Measurements from ENCODE around the gene CYP4V2. TPM values are rescaled to one million over a fixed set of nuclear protein-coding genes. Genes with fewer than 3 reads are reported as not detected.

The CYP4V2 gene
- total and polyA plus RNA-seq, 2 experiments from 2014 or later, result 1.5 to 3.1 TPM

- Histone ChIP-seq H3K4me2 (no peak overlapping the region), H3K27ac (ENCODE audit: low read depth) (0 out of 2 replicates have a peak overlapping the region, but pooled peaks have one; percentile 56), H3F3A (replicated peaks; ENCODE audit: low read depth) (peaks cover 18% of the 10 kb centered on the region; the same call in 1 of the 2 replicates), H3K27me3 (ENCODE audit: insufficient read depth) (no peaks in the 10 kb centered on the region), H4K20me1 (replicated peaks; ENCODE audit: insufficient read depth) (no peaks in the 10 kb centered on the region), H2AFZ (peak overlapping the region; percentile 65), H3K79me2 (replicated peaks; ENCODE audit: insufficient read depth) (no peaks in the 10 kb centered on the region), H3K36me3 (ENCODE audit: insufficient read depth) (no peaks in the 10 kb centered on the region), H3K9me2 (ENCODE audit: insufficient read depth) (no peaks in the 10 kb centered on the region), H3K4me3 (no peak overlapping the region), H3K4me1 (ENCODE audit: insufficient read depth) (peaks cover 10% of the 10 kb centered on the region; the same call in 1 of the 2 replicates)
- TF ChIP-seq ZNF462 (CRISPR knock-in tag; IDR thresholded peaks at IDR 0.05), result no peak
- TF ChIP-seq REST (IDR thresholded peaks at IDR 0.05; ENCODE audit: unreplicated experiment), result no peak
- TF ChIP-seq CTCF (conservative IDR thresholded peaks at IDR 0.05; ENCODE audit: low read depth in 2 of 2), result no peak
- no peak for TF ChIP-seq EZH2phosphoT487 (IDR thresholded peaks at IDR 0.05; ENCODE audit: unreplicated experiment)
- TF ChIP-seq JUNB (IDR thresholded peaks at IDR 0.05; ENCODE audit: unreplicated experiment), result no peak
- TF ChIP-seq ZNF331 (CRISPR knock-in tag; IDR thresholded peaks at IDR 0.05; ENCODE audit: low read depth), result no peak
- no peak for TF ChIP-seq CREB1 (CRISPR knock-in tag; IDR thresholded peaks at IDR 0.05; ENCODE audit: low read depth)
- no peak for TF ChIP-seq ZNF114 (CRISPR knock-in tag; IDR thresholded peaks at IDR 0.05)
- no peak for TF ChIP-seq EZH2 (IDR thresholded peaks at IDR 0.05; ENCODE audit: low read depth, unreplicated experiment)
- no peak for TF ChIP-seq POLR2AphosphoS5 (IDR thresholded peaks at IDR 0.05; ENCODE audit: low read depth)
- no peak for TF ChIP-seq STAT1 (IDR thresholded peaks at IDR 0.05; ENCODE audit: unreplicated experiment)
- TF ChIP-seq ETS1 (IDR thresholded peaks at IDR 0.05), result no peak
- no peak for TF ChIP-seq NANOG (IDR thresholded peaks at IDR 0.05; ENCODE audit: borderline replicate concordance)
- Mint-ChIP-seq H3K36me3 (ENCODE audit: low read depth) (peaks cover 14% of the 10 kb centered on the region), H3K4me3 (no peak overlapping the region), H3K27ac (no peak overlapping the region), H3K9me3 (no peaks in the 10 kb centered on the region), H3K4me1 (peaks cover 21% of the 10 kb centered on the region), H3K27me3 (ENCODE audit: insufficient read depth, low read depth, poor library complexity) (no peaks in the 10 kb centered on the region)
- no peak for DNase-seq (ENCODE audit: low spot score)
- peak; percentile 32 for ATAC-seq
Observed at GRCh38 chr4:186203406-186203805, 12.0 kb downstream of the CYP4V2 start.
